Colonic mucosa (tissue), 4 donors: Measurements from ENCODE around the gene NRXN2. TPM values are rescaled to one million over a fixed set of nuclear protein-coding genes. Genes with fewer than 3 reads are reported as not detected.

Experiments used
- DNase-seq: peaks from one replicate; pipeline ENCODE4 v3.0.0-alpha.2; 2020
- H3K27ac ChIP-seq: fragments of 200-600 bp; one replicate; pipeline ENCODE4 v1.8.0; 2021
- H3K27me3 ChIP-seq: fragments of 200-600 bp; one replicate; pipeline ENCODE4 v1.8.0; 2021
- H3K36me3 ChIP-seq: fragments of 200-600 bp; one replicate; pipeline ENCODE4 v1.8.0; 2021
- H3K4me1 ChIP-seq: fragments of 200-600 bp; one replicate; pipeline ENCODE4 v1.8.0; 2021; ENCODE audit warnings: mild to moderate bottlenecking
- H3K4me3 ChIP-seq: fragments of 200-600 bp; one replicate; pipeline ENCODE4 v1.8.0; 2021
- H3K9ac ChIP-seq, 2 donors: one replicate each; pipeline ENCODE4 v1.7.0; 2013; ENCODE audit warnings: control low read depth in 2 of 2, low read depth in 2 of 2, low read length in 2 of 2
- H3K9me3 ChIP-seq: fragments of 200-600 bp; one replicate; pipeline ENCODE4 v1.8.0; 2021
- CTCF ChIP-seq: fragments of 200-600 bp; IDR thresholded peaks from one replicate; pipeline ENCODE4 v1.8.0; 2022; ENCODE audit warnings: antibody characterized with exemption, mild to moderate bottlenecking
- intact Hi-C: fragments of 100-400 bp; cut with DNase I; formaldehyde crosslinking; loops from one replicate; pipeline ENCODE4 v1.14.1; 2022
- total RNA-seq, 2 donors: library from RNA; stranded (reverse); fragmentation: NEBNext Ultra II Directional in 1 of 2; extraction: Animal tissue kit (Norgen Biotek cat#: 25700) in 1 of 2; gene quantifications; one replicate each; pipeline ENCODE4 v1.2.1, GENCODE V29; 2021
- donor health status: healthy.
- donor health status: DM: no; HTN: no; CAD: no.
- donor health status: DM: no; HTN: no; CAD: no.

Gene NRXN2
- total RNA-seq, 2 donors from 2014 or later, result 2.2 to 5.4 TPM

- H3K9ac ChIP-seq, result no peak overlapping the region
- intact Hi-C loops, result no loop called here
- TF ChIP-seq CTCF, result no peak
- no peaks in the 10 kb centered on the region for H3K9me3 ChIP-seq
- peaks cover 5% of the 10 kb centered on the region for H3K4me1 ChIP-seq
- no peak overlapping the region for H3K27ac ChIP-seq
- no peaks in the 10 kb centered on the region for H3K27me3 ChIP-seq
- H3K36me3 ChIP-seq, result peaks cover 67% of the 10 kb centered on the region
- no peak overlapping the region for H3K4me3 ChIP-seq
- DNase-seq, result no peak
Observed at GRCh38 chr11:64768300-64768694, 45.3 kb upstream of the NRXN2 start.

- intact Hi-C loops, result no loop called here
- Histone ChIP-seq H3K4me1 (peaks cover 7% of the 10 kb centered on the region), H3K9me3 (no peaks in the 10 kb centered on the region), H3K36me3 (peaks cover 62% of the 10 kb centered on the region), H3K27me3 (no peaks in the 10 kb centered on the region), H3K9ac (no peak overlapping the region), H3K4me3 (no peak overlapping the region), H3K27ac (no peak overlapping the region)
- TF ChIP-seq CTCF, result peak; percentile 83
- DNase-seq, result peak; percentile 76
Observed at GRCh38 chr11:64767344-64768299, 44.6 kb upstream of the NRXN2 start.

- Histone ChIP-seq H3K27me3 (no peaks in the 10 kb centered on the region), H3K36me3 (peaks cover 62% of the 10 kb centered on the region), H3K4me1 (peaks cover 7% of the 10 kb centered on the region), H3K9ac (no peak overlapping the region), H3K4me3 (no peak overlapping the region), H3K9me3 (no peaks in the 10 kb centered on the region), H3K27ac (no peak overlapping the region)
- no peak for TF ChIP-seq CTCF
- intact Hi-C loops, result no loop called here
- no peak for DNase-seq
Observed at GRCh38 chr11:64766881-64767280, 43.9 kb upstream of the NRXN2 start.

DNA sequence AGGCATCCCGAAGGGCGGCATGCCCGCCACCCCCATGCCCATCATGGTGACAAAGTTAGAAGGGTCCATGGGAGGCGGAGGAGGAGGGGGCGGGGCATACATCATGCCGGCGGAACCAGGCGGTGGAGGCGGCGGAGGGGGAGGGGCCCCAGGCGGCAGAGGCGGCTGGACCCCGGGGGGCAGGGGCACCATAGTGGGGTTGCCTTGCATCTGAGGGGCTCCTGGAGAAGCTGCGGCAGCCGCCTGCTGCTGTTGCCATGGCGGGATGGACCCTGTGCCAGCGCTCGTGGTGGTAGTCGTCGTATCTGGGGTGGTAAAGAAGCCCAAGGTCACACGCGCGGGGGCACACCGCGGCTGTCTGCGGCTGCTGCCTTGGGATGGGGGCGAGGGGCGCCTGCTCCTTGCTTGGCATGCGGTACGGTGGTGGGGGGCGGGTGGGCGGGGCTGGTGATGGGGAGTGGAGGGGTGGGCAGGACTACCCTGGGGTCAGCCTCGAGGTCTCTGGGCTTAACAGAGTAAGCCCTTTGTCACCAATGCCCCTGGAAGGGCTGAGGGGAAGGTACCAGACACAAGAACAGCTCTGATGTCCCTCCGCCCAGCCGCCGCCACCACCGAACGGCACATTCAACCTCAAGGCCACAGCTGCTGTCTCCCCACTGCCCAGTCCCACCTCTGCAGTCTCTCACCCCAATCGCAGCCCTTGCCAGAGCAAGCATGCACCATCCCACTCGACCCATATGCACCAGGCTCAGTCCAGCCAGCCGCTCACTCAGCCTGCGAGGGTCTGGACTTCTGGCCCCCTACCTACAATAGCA lies 43.1 kb upstream of the NRXN2 start:
- DNase-seq, result no peak
- Histone ChIP-seq H3K9ac (no peak overlapping the region), H3K9me3 (no peaks in the 10 kb centered on the region), H3K4me3 (no peak overlapping the region), H3K36me3 (peaks cover 59% of the 10 kb centered on the region), H3K27me3 (no peaks in the 10 kb centered on the region), H3K4me1 (peaks cover 7% of the 10 kb centered on the region), H3K27ac (no peak overlapping the region)
- TF ChIP-seq CTCF, result no peak
- intact Hi-C loops, result no loop called here

- Histone ChIP-seq H3K4me3 (no peak overlapping the region), H3K27ac (no peak overlapping the region), H3K27me3 (no peaks in the 10 kb centered on the region), H3K9me3 (no peaks in the 10 kb centered on the region), H3K9ac (no peak overlapping the region), H3K4me1 (peaks cover 7% of the 10 kb centered on the region), H3K36me3 (peaks cover 53% of the 10 kb centered on the region)
- DNase-seq, result no peak
- intact Hi-C loops, result no loop called here
- TF ChIP-seq CTCF, result no peak
Observed at GRCh38 chr11:64765291-64765850, 42.4 kb upstream of the NRXN2 start.
